ENCODE measurements around the gene TMEM167B.

DNA sequence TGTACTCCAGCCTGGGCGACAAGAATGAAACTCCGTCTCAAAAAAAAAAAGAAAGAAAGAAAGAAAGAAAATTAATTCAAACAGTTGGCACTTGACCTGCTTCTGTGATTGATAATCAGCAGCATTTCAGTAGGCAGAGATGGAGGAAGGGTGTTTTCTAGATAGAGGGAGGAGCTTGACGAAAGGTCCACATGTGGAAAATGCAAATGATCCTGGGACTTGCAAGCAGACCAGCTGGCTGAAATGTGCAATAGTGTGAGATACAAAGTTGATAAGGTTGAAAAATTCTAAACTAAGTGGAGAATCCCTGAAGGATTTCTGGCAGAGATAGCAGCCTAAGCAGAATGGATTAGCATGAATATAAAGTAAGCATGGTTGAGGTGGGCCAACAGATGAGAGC is 27.5 kb downstream of the TMEM167B start:
- TF ChIP-seq, protein P1, sequence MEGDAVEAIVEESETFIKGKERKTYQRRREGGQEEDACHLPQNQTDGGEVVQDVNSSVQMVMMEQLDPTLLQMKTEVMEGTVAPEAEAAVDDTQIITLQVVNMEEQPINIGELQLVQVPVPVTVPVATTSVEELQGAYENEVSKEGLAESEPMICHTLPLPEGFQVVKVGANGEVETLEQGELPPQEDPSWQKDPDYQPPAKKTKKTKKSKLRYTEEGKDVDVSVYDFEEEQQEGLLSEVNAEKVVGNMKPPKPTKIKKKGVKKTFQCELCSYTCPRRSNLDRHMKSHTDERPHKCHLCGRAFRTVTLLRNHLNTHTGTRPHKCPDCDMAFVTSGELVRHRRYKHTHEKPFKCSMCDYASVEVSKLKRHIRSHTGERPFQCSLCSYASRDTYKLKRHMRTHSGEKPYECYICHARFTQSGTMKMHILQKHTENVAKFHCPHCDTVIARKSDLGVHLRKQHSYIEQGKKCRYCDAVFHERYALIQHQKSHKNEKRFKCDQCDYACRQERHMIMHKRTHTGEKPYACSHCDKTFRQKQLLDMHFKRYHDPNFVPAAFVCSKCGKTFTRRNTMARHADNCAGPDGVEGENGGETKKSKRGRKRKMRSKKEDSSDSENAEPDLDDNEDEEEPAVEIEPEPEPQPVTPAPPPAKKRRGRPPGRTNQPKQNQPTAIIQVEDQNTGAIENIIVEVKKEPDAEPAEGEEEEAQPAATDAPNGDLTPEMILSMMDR (IDR thresholded peaks at IDR 0.05; ENCODE audit: low read depth, low read length) = no peak
- TF ChIP-seq POLR2A (IDR thresholded peaks at IDR 0.05; ENCODE audit: extremely low read depth, insufficient read length) (no peak), MYC (IDR thresholded peaks at IDR 0.05; ENCODE audit: low read depth, low read length) (no peak)
- TF ChIP-seq, protein P2, sequence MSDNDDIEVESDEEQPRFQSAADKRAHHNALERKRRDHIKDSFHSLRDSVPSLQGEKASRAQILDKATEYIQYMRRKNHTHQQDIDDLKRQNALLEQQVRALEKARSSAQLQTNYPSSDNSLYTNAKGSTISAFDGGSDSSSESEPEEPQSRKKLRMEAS (IDR thresholded peaks at IDR 0.05; ENCODE audit: low read depth, low read length) = no peak
